SKM-1 (cell line): Measurements from ENCODE around the gene HIVEP2.
"Not testable (repeated sequence)": the region's sequence is repeated elsewhere in the genome, so short reads cannot be mapped to it uniquely, and the experiment has no call there.

ENCODE experiments used
- DNase-seq: peaks from one replicate; lab custom pipeline; 2025; ENCODE audit not compliant: unreplicated experiment; lab: John Stamatoyannopoulos, UW

HIVEP2 gene, protein sequence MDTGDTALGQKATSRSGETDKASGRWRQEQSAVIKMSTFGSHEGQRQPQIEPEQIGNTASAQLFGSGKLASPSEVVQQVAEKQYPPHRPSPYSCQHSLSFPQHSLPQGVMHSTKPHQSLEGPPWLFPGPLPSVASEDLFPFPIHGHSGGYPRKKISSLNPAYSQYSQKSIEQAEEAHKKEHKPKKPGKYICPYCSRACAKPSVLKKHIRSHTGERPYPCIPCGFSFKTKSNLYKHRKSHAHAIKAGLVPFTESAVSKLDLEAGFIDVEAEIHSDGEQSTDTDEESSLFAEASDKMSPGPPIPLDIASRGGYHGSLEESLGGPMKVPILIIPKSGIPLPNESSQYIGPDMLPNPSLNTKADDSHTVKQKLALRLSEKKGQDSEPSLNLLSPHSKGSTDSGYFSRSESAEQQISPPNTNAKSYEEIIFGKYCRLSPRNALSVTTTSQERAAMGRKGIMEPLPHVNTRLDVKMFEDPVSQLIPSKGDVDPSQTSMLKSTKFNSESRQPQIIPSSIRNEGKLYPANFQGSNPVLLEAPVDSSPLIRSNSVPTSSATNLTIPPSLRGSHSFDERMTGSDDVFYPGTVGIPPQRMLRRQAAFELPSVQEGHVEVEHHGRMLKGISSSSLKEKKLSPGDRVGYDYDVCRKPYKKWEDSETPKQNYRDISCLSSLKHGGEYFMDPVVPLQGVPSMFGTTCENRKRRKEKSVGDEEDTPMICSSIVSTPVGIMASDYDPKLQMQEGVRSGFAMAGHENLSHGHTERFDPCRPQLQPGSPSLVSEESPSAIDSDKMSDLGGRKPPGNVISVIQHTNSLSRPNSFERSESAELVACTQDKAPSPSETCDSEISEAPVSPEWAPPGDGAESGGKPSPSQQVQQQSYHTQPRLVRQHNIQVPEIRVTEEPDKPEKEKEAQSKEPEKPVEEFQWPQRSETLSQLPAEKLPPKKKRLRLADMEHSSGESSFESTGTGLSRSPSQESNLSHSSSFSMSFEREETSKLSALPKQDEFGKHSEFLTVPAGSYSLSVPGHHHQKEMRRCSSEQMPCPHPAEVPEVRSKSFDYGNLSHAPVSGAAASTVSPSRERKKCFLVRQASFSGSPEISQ (N-terminal part only)

DNA sequence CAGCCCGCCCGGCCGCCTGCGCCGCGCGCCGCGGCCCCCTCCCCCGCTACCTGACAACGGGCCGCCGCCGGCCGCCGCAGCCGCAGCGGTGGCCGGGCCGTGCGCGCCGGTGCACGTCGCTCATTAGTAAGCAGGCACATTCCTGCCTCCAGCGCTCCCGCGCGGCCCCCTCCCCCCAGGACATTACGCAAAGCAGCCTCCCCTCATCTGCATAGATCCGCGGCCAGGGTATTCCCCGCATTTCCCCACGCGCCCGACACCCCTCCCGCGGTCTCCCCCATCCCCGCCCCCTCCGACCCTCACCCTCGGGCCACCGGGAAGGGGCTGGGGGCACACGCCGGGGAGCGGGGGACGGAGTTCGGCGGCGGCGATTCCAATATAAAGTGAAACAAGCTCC lies at the start of gene HIVEP2:
Gene HIVEP2, minus strand, starts transcription at position 128 of the 397 bp plus-strand sequence. CDS start 170,438 bp downstream, outside the sequence.
- DNase-seq: no peak

DNA sequence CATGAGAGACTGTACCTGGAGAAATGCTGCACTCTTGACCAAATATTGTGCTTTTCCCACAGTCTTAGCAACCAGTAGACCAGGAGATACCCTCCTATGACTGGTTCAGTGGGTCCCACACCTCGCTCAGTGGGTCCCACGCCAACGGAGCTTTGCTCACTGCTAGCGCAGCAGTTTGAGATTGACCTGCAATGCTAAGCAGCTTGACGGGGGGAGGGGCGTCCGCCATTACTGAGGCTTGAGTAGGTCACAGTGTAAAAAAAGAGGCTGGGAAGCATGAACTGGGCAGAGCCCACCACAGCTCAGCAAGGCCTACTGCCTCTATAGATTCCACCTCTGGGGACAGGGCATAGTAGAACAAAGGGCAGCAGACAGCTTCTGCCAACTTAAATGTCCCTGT lies 49.0 kb upstream of the HIVEP2 start:
- DNase-seq: no peak

DNA sequence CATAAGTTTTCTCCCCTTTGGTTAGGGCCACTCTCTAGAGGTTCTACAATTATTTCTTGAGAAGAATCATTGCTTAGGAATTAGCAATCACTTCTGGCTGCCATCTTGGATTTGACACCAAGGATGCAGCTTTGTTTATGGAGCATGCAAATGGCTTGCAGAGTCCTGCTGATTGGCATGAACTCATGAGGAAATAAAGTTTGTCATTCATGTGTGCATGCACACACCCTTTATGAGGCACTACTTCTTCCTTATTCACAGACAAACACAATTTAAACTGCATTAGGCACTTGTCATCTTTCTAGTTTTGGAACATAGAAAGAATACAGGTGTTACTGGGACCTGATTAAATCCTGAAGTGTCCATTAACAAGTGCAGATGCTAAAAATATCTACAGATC lies 42.5 kb upstream of the HIVEP2 start:
- DNase-seq: no peak

DNA sequence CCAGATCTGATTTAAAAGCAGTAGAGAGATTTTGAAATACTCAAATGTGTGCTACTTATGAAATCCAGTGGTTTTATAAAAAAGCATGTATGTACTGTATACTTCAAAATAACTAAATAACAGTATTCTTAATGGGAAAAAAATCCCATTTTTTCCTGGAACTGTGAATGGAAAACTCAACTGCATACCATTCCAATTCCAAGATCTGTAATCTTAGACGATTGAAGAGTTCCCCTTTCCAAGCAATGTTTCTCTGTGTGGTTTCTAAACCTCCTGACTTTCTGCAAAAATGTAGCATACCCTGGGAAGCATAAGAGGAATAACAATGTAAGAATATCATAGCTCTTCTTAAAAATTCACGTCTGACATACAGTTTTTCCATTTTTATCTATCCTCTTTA lies 40.3 kb upstream of the HIVEP2 start:
- no peak for DNase-seq

DNA sequence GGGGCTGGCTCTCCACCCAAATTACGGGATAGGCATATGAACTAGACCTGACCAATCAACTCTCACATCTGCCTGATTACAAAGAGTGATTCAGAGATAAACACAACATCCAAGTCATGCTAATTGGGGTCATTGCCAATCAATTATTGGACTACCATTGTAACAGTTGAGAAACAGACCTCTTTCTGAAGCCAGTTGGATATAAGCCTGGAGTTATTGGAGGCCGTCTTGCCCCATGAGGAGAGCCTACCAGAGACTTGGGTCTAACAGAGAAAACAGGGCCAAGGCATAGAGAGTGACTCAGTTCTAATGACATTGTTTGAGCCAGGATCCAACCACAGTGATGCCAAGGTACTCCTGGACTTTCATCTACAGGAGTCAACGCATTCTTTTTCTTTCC lies 39.4 kb upstream of the HIVEP2 start:
- no peak for DNase-seq

DNA sequence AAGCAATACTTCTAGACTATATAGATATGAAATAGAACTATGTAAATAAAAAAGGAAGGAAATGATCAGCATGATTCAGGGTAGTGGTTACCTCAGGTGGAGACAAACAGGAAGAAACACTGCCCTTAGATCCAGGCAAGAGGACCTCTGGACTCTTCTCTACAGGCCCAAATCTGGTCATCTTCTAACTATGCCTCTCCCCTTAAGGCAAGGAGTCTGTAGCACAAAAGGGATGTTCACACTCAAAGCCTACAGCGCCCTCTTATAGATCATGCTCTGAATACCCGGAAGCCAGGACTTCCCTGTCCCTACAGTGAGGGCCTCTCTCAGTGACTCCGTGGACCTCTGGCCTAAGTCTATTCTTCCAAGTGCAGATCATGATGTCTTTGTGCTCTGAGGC lies 30.4 kb upstream of the HIVEP2 start:
- DNase-seq: no peak

DNA sequence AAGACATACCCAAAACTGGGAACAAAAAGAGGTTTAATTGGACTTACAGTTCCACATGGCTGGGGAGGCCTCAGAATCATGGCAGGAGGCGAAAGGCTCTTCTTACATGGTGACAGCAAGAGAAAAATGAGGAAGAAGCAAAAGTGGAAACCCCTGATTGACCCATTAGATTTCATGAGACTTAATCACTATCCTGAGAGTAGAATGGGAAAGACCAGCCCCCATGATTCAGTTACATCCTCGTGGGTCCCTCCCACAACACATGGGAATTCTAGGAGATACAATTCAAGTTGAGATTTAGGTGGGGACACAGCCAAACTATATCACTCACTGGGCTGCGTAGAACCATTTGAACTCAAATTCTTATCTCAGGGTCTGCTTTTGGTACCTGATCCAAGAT lies 26.0 kb upstream of the HIVEP2 start:
- DNase-seq: not testable (repeated sequence)

DNA sequence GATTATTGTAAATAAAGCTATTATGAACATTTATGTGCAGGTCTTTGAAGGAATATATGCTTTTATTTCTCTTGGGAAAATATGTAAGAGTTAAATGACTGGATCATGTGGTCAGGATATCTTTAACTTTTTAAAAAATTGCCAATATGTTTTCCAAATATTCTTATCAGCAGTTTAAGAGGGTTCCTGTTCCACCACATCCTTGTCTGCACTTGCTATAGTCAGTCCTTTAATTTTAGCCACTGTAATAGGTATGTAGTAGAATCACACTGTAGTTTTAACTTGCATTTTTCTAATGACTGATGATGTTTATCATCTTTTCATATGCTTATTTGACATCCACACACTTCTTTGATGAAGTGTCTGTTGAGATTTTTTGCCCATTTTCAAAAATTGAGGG lies 23.6 kb upstream of the HIVEP2 start:
- no peak for DNase-seq

DNA sequence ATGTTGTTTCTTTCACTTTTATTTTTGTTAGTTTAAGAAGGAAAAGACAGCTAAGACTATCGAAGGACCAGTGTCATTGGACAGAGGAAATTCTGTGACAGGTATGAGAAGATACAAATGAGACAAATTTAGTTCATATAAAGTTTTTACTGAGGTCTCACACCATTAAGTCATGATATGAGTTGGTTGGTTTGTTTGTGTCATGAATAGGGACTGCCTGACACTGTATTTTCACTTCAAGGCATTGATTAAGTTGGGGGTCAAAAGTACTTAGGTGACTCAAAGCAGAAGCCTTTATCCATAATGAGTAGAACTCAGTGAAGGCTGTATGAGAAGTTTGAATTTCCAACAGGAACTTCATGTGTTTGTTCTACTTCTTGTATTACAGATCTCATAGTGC lies 21.3 kb upstream of the HIVEP2 start:
- no peak for DNase-seq

DNA sequence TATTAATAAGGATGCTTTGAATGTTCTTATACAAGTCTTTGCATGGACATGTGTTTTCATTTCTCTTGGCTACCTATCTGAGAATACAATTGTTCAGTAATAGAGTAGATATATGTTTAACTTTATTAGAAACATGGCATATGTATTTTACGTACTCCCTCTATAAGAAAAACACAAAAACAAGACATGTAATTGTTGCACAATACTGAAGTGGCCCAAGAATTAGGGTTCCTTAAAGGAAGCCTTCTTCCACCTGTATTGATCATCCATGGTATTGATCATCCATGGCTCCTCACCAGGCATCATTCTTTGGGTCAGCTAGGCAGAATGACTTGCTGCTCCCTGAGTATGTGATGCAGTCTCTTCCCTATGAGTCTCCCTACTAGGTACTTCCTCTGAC lies 20.2 kb upstream of the HIVEP2 start:
- no peak for DNase-seq

DNA sequence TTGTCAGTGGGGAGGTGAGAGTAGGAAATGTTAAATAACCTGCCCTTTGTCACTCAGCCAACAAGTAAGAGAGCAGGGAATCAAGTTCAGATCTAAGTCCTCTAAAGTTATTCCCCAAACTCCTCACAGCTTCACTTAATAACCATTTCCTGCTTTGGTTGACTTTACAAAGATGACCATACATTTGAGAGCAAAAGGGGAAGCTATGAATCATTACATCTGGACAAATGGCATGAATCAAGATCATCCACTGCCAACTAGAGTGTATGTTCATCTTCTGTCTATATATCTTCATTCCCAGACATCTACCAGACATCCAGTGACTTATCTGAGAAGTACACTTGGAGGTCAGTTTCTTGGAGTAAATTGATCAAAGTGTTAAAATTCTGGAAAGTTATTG lies 15.1 kb upstream of the HIVEP2 start:
- DNase-seq: no peak

DNA sequence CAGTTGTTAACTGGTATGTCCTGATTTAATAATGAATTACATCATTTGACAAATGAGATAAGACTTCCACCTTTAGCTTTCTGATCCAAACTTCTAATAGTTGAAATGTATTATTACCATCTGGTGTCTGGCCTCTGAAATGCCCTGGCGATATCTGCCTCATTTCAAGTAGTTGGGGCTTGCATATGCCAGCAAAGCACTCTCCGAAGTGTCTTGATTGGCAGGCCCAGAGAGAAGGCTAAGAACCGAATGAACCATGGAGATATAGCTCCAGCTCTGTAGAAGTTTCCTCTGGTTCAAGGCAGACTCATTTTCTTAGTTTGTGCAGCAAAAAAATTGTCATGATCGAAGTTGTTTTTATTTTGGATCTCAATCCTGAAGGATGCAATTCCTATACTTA lies 13.4 kb upstream of the HIVEP2 start:
- DNase-seq: no peak

DNA sequence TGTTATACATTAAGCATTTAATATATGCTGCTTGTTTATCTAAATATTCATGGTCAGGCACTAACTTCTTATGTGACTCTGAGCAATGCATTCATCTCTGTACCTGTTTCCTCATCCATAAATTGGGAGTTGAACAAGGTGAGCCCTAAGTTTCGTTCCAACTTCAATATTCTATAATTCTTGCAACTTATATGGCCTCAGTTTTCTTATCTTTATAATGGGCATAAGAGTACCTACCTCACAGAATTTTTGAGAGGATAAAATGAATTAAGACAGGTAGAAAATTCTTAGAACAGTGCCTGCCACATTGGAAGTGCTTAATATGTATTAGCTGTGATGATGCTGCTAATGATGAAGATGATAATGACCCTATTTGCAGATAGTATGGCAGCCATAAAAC lies 11.8 kb upstream of the HIVEP2 start:
- no peak for DNase-seq

DNA sequence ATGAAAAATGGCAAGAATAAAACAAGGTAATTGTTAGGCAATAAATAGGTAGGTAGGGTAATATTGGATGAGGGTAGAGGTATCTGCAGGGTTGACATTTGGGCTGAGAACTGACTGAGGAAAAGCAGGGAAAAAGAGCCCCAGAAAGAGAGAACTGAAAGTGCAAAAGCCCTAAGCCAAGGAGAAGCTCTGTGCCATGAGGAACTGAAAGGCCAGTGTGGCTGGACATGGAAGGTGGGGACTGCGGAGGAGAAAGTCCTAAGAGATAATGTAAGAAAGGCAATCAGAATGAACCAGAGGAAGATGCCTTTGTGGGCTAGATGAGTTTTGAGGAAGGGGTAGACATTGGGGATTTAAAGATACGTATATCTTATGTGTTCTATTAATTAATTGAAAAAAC lies 9.9 kb upstream of the HIVEP2 start:
- no peak for DNase-seq

DNA sequence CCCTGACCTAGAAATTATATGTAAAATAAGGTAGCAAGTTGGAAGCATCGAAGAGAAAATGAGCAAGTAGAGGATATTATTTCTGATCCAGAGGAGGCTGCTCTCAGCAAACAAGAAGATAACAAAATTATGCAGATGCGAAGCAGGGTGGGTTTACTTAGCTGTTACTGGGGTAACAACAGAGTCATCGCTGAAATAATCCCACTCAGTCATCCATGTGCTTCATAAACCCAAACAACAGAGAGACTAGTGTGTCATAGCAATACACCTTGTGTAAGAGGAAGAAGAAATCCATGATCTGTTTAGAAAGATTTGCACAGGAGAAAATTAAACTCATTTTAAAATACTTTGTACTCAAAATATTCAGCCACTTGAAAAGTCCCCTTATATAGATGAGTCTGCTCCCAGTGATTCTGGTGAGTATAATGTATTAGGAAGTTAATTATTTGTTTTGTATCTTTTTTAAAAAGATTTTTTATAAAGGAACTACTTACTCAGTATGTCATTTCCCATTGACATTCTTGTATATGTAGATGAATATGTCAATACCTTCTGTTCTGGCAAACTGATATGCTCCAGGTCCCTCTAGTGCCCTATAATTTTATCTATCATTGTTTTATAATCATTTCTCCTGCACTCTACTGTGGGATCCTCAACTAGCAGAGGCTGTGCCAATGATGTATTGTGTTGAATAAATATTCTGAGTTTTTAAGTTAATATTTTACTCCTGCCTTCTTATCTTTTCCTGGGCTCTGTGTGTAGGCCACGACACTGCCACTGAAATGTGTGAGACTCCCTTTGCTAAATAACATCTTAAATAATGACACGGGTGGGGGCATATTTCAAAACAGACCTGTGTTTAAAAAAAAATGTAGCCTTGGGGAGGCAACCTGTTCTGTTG lies 8.6 kb upstream of the HIVEP2 start:
- no peak for DNase-seq

DNA sequence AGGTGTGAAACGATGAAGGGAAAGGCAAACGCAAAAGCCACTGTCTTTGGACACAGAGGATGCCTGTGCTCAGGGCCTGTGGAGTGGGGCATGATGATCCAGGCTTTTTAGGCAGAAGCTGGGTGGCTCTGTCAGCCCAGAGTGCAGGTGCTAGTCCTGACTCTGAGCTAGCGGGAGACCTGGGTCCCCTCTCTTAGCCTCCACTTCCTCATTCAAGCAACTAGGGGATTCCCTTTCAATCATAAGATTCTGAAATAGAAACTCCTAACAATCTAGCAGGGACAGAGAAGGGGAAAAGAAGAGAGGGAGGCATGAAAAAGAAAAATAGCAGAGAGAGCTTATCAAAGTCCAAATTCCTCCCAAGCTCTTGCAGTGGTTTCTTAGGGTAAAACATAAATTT lies 7.6 kb upstream of the HIVEP2 start:
- no peak for DNase-seq

DNA sequence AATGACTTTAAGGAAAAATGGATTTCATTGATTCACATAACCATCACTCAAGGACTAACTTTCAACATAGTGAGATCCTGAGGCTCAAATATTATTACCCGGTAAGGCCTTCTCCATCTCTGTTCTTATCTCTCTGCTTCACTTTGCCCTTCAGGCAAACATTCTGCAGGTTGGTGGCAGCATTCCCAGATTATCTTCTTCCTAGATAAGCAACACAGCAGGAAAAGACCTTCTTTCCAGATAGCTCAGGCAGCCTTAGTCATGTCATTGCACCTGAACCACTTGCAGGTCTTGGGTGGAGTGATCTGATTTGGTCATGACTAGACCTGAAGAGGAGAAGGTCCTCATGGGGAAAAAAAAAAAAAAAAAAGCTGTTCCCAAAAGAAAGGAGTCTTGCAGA lies 5.3 kb upstream of the HIVEP2 start:
- DNase-seq: no peak

DNA sequence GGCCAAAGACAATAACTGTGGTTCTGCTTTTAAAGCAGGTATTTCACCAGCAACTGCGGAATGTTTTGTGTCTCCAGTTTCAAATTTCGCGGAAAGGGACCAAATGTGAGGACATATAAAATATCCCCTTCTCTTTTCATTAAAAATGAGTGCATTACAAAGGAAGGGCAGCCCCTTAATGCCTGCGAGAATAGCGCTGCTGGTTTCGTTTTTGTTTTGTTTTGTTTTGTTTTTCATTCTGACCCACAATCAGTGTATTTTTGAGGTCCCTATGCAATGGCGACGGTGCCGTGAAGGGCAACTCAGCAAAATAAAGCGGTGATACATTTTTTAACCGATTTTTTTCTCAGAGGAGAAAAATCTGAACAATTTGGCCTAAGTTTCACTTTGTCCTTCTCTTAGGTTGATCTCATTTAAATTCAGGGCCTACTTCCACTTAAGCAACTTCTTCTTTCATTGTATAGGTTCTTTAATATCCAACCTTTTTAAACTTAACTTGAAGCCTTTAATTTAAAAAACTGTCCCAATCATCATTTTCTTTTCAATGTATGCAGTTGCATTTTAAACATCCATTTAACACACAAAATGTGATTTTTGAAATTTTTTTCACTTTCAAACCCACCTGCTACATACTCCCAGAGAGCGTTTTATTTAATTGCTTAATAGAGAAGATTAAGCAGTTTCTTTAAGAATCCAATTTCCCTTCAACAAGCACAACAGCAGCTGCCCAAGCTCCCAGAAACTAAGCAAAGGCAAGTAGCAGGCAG lies 2.9 kb upstream of the HIVEP2 start:
- DNase-seq: no peak

DNA sequence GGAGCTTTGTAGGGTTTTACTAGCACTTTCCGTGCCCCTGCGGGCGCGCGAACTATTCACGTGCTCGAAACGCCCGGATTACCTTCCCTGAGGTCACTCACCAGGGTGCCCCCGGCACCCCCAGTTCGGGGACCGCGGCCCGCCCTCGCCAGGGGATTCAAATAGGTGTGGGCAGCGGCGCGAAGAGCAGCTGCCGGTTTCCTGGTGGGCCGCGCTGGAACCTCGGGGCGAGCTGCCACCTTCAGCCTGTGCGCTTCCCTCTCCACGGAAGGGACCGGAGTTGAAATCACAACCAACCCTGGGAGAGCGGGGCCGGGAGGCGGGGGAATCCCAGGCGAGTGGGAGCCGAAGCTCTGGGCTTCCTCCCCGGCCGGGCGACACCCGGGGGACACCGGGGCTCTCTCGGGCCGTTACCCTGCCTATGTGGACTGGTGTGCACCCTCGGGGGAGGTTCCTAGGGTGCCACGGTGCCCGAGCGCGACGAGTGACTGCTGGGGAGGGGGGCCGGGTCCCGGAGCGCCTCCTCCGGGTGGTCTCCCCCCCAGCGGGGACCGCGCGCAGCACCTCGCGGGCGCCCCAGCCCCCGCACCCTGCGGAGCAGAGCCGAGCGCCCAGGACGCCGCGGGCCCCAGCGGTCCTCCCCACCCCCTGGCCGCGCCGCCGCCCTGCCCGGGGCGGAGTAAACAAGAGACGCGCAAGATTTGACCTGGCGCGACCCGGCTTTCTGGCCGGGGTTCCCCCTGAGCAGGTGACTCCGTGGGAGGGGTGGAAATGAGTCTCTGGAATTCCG lies 2.1 kb upstream of the HIVEP2 start:
- DNase-seq: no peak
